ENCODE measurements around the gene MKKS. TPM values are rescaled to one million over a fixed set of nuclear protein-coding genes. Genes with fewer than 3 reads are reported as not detected.

MKKS gene
- total and polyA plus RNA-seq, 10 of the 15 experiments (the other 5 are each of a cell fraction or from before 2014, with no cell fraction given) = 4.3 to 17.9 (median 7.7) TPM

GRCh38 chr20:10375191-10375590 lies 58.8 kb downstream of the MKKS start:
- ChIA-PET RAD21 (ENCODE audit: unreplicated experiment) (no interaction called here), POLR2A (interaction anchor here (1.1 kb wide), 1 partner anchor 11 kb away, joined by 4 read pairs; no protein-coding TSS in a partner anchor)
- H3K9ac ChIP-seq (ENCODE audit: control insufficient read depth, insufficient read depth, low read length) = no peak overlapping the region

GRCh38 chr20:10374036-10374435 lies 60.0 kb downstream of the MKKS start:
- ChIA-PET POLR2A (interaction anchor here (0.6 kb wide), 1 partner anchor 22 kb away, joined by 3 read pairs; no protein-coding TSS in a partner anchor), CTCF (interaction anchor here (1.0 to 1.7 kb wide), 2 partner anchors 21 to 57 kb away, joined by 3 to 8 read pairs; no protein-coding TSS in a partner anchor), SMC1A (ENCODE audit: uncharacterized antibody, unreplicated experiment) (interaction anchor here (0.9 to 2.6 kb wide), 3 partner anchors 8 to 171 kb away, joined by 3 to 15 read pairs (median 6); no protein-coding TSS in a partner anchor), RAD21 (ENCODE audit: unreplicated experiment) (interaction anchor here (0.7 to 1.7 kb wide), 2 partner anchors 53 to 72 kb away, joined by 3 to 6 read pairs; no protein-coding TSS in a partner anchor)
- no TSS peak for BruUV-seq (replicated peaks)
- in situ Hi-C loops (cut with MboI) = no loop called here
- intact Hi-C loops (cut with micrococcal nuclease; ENCODE audit: unreplicated experiment) = no loop called here
- DNase-seq (ENCODE audit: low read depth, low spot score) (no peak), FAIRE-seq (no peak), ATAC-seq (no peak)
- H3K27me3 ChIP-seq (replicated peaks in 1 of 2; ENCODE audit: control insufficient read depth in 2 of 2, insufficient read depth in 2 of 2, low read length in 1 of 2) = no peaks in the 10 kb centered on the region
- H3K9me3 ChIP-seq (replicated peaks; ENCODE audit: control insufficient read depth, insufficient read depth, low read length) = no peaks in the 10 kb centered on the region
- no peaks in the 10 kb centered on the region for H3K79me2 ChIP-seq (ENCODE audit: control insufficient read depth, insufficient read depth, low read length)
- no peak overlapping the region for H3K9ac ChIP-seq (ENCODE audit: control insufficient read depth, insufficient read depth, low read length)
- H3K4me1 ChIP-seq (ENCODE audit: control insufficient read depth, insufficient read depth, low read length) = no peaks in the 10 kb centered on the region
- H4K20me1 ChIP-seq (ENCODE audit: control insufficient read depth, insufficient read depth) = no peaks in the 10 kb centered on the region
- H2AFZ ChIP-seq (ENCODE audit: control insufficient read depth, low read depth, low read length) = no peak overlapping the region
- TF ChIP-seq RAD21 (IDR thresholded peaks at IDR 0.05; ENCODE audit: insufficient read depth, low read depth, low read length) (no peak), ZNF24 (IDR thresholded peaks at IDR 0.05) (no peak), ZBED1 (IDR thresholded peaks at IDR 0.05; ENCODE audit: borderline replicate concordance) (no peak), FOXM1 (IDR thresholded peaks at IDR 0.05; ENCODE audit: low read depth, low read length) (no peak), DPF2 (IDR thresholded peaks at IDR 0.05) (no peak), KDM1A (IDR thresholded peaks at IDR 0.05; ENCODE audit: borderline replicate concordance) (no peak), SMC3 (IDR thresholded peaks at IDR 0.05; ENCODE audit: borderline replicate concordance, low read length) (no peak), NBN (IDR thresholded peaks at IDR 0.05) (no peak), KLF5 (IDR thresholded peaks at IDR 0.05; ENCODE audit: partially characterized antibody) (no peak), CREM (IDR thresholded peaks at IDR 0.05; ENCODE audit: low read depth) (no peak)
- TF ChIP-seq, protein P1, sequence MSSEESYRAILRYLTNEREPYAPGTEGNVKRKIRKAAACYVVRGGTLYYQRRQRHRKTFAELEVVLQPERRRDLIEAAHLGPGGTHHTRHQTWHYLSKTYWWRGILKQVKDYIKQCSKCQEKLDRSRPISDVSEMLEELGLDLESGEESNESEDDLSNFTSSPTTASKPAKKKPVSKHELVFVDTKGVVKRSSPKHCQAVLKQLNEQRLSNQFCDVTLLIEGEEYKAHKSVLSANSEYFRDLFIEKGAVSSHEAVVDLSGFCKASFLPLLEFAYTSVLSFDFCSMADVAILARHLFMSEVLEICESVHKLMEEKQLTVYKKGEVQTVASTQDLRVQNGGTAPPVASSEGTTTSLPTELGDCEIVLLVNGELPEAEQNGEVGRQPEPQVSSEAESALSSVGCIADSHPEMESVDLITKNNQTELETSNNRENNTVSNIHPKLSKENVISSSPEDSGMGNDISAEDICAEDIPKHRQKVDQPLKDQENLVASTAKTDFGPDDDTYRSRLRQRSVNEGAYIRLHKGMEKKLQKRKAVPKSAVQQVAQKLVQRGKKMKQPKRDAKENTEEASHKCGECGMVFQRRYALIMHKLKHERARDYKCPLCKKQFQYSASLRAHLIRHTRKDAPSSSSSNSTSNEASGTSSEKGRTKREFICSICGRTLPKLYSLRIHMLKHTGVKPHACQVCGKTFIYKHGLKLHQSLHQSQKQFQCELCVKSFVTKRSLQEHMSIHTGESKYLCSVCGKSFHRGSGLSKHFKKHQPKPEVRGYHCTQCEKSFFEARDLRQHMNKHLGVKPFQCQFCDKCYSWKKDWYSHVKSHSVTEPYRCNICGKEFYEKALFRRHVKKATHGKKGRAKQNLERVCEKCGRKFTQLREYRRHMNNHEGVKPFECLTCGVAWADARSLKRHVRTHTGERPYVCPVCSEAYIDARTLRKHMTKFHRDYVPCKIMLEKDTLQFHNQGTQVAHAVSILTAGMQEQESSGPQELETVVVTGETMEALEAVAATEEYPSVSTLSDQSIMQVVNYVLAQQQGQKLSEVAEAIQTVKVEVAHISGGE (CRISPR knock-in tag; IDR thresholded peaks at IDR 0.05) = no peak
- TF ChIP-seq, protein P2, sequence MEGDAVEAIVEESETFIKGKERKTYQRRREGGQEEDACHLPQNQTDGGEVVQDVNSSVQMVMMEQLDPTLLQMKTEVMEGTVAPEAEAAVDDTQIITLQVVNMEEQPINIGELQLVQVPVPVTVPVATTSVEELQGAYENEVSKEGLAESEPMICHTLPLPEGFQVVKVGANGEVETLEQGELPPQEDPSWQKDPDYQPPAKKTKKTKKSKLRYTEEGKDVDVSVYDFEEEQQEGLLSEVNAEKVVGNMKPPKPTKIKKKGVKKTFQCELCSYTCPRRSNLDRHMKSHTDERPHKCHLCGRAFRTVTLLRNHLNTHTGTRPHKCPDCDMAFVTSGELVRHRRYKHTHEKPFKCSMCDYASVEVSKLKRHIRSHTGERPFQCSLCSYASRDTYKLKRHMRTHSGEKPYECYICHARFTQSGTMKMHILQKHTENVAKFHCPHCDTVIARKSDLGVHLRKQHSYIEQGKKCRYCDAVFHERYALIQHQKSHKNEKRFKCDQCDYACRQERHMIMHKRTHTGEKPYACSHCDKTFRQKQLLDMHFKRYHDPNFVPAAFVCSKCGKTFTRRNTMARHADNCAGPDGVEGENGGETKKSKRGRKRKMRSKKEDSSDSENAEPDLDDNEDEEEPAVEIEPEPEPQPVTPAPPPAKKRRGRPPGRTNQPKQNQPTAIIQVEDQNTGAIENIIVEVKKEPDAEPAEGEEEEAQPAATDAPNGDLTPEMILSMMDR (IDR thresholded peaks at IDR 0.05 in 2 of 3, conservative IDR thresholded peaks at IDR 0.05 in 1 of 3; ENCODE audit: control insufficient read depth in 2 of 3, extremely low read depth in 1 of 3, insufficient read depth in 1 of 3, low read depth in 3 of 3, low read length in 3 of 3) = no peak
- no peak overlapping the region for H3K4me3 ChIP-seq
- 0% methylated on average over 2 of the region's 2 CpGs for WGBS (ENCODE audit: insufficient coverage, insufficient replicate concordance, low lambda C conversion rate, missing lambda C conversion rate)
- H3K27ac ChIP-seq (ENCODE audit: control insufficient read depth, insufficient read depth) = no peak overlapping the region
- H3K4me2 ChIP-seq (ENCODE audit: control insufficient read depth, insufficient read depth) = no peak overlapping the region
- H3K36me3 ChIP-seq (ENCODE audit: control insufficient read depth in 2 of 2, insufficient read depth in 2 of 2, low read length in 1 of 2) = no peaks in the 10 kb centered on the region

More at GRCh38 chr20:10375191-10375590, 58.8 kb downstream of the MKKS start:
- no TSS peak for BruUV-seq (replicated peaks)
- no peak overlapping the region for H3K27ac ChIP-seq (ENCODE audit: control insufficient read depth, insufficient read depth)
- in situ Hi-C loops (cut with MboI) (no loop called here), intact Hi-C loops (cut with micrococcal nuclease; ENCODE audit: unreplicated experiment) (no loop called here)
- no peaks in the 10 kb centered on the region for H3K36me3 ChIP-seq (ENCODE audit: control insufficient read depth in 2 of 2, insufficient read depth in 2 of 2, low read length in 1 of 2)
- FAIRE-seq (no peak), DNase-seq (ENCODE audit: low read depth, low spot score) (no peak), ATAC-seq (no peak)
- 50% methylated on average over 2 of the region's 2 CpGs for WGBS (ENCODE audit: insufficient coverage, insufficient replicate concordance, low lambda C conversion rate, missing lambda C conversion rate)
- H3K4me3 ChIP-seq = no peak overlapping the region
- SMC1A ChIA-PET (ENCODE audit: uncharacterized antibody, unreplicated experiment) = interaction anchor here (0.9 to 2.6 kb wide), 3 partner anchors 8 to 58 kb away, joined by 4 to 15 read pairs (median 7); no protein-coding TSS in a partner anchor
- no peaks in the 10 kb centered on the region for H3K79me2 ChIP-seq (ENCODE audit: control insufficient read depth, insufficient read depth, low read length)
- H2AFZ ChIP-seq (ENCODE audit: control insufficient read depth, low read depth, low read length) = no peak overlapping the region
- H3K4me2 ChIP-seq (ENCODE audit: control insufficient read depth, insufficient read depth) = no peak overlapping the region
- TF ChIP-seq FOXK2 (IDR thresholded peaks at IDR 0.05) (no peak), KDM1A (IDR thresholded peaks at IDR 0.05; ENCODE audit: borderline replicate concordance) (no peak)
- no peaks in the 10 kb centered on the region for H4K20me1 ChIP-seq (ENCODE audit: control insufficient read depth, insufficient read depth)
- H3K9me3 ChIP-seq (replicated peaks; ENCODE audit: control insufficient read depth, insufficient read depth, low read length) = no peaks in the 10 kb centered on the region
- no peaks in the 10 kb centered on the region for H3K27me3 ChIP-seq (replicated peaks in 1 of 2; ENCODE audit: control insufficient read depth in 2 of 2, insufficient read depth in 2 of 2, low read length in 1 of 2)
- CTCF ChIA-PET = interaction anchor here (1.0 kb wide), 1 partner anchor 22 kb away, joined by 3 read pairs; no protein-coding TSS in a partner anchor
- H3K4me1 ChIP-seq (ENCODE audit: control insufficient read depth, insufficient read depth, low read length) = no peaks in the 10 kb centered on the region

Data from GM12878 (cell line).